Stimulated activated CD8-positive, alpha-beta memory T cell treated with anti-CD3 and anti-CD28 coated beads, Interleukin-12 subunit alpha, Interleukin-12 subunit beta, amount 100 ng/mL, for 1 hour (primary cell): ENCODE measurements around the gene GPR153.
"Not testable (repeated sequence)": the region's sequence is repeated elsewhere in the genome, so short reads cannot be mapped to it uniquely, and the experiment has no call there.

Experiments
- DNase-seq: peaks from one replicate; pipeline ENCODE4 v3.0.0-alpha.2; 2020; ENCODE audit warnings: low read depth

GPR153 gene

DNA sequence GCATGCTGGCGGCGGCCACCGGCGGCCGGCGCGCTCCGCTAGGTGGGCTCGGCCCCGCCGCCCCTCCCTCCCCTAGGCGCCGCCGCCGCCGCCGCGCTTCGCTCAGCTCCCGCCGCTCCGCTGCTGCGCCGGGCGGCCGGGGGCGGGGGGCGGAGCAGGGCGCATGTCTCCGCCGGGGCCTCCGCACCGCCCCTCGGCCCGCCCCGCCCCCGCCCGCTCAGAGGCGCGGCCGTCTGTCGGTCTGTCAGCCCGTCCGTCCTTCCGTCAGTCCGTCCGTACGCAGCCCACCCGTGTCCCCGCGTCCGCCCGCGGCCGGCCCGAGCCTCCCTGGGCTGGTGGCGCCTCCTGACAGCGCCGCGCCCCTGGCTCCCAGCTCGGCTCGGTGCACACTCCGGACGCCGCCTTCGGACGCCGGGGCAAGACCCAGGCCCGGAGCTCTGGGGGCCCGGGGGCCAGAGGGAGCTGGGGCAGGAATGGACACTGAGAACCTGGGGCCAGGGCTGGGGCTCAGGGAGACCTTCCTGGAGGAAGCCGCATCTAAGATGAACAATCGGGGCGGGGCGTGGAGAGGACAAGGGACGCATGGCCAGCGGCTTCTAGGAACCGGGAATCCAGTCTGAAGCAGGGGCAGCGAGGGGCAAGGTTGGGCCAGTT lies at the start of gene GPR153:
TSS of gene GPR153 (minus strand) at position 138 of the 654 bp plus-strand sequence. CDS start 6,193 bp downstream, outside the sequence.
- DNase-seq: no peak

DNA sequence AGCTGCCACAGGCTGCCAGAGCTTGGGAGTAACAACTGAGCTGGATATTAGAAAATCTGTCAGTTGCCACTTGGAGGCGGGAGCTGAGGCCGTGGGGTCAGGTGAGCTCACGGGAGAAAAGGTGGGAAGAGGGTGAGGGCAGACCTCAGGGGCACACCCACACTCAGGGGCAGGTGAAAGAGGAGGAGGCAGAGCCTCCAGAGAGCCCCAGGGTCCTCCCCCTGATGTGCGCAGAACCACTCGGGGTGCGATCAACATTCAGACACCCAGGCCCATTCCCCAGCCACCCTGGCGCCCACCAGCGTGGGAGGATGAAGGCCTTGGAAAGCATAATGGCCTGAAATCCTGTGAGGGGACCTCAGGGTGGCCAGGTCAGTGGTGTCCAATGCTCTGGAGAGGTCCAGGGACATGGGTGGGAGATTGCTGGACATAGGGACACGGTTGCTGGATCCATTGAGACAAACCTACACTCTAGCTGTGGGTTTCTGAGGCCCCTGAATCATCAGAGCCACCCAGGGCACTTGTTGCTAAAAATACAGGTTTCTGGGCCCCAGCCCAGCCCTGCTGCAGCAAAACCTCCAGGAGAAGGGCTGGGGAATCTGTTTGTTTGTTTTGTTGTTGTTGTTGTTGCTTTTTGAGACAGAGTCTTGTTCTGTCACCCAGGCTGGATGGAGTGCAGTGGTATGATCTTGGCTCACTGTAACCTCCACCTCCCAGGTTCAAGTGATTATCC lies 49.4 kb upstream of the GPR153 start:
- no peak for DNase-seq

DNA sequence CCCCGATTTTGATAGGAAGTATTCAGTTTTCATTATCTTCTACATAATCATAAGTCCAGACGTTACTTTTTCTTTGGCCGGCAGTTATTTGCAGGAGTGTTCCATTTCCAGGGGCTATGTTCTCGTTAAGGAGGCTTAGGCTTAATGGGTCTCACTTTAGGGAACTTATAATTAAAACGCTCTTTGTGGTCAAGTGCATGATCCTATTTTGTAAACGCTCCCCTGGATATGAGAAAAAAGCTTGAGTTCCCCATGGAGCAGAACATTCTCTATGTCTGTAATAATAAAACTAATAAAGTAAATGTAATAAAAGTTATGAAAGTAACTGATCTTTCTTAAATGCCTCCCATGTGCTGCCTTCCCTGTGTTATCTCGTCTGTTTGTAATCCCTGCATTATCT lies 48.7 kb upstream of the GPR153 start:
- no peak for DNase-seq

DNA sequence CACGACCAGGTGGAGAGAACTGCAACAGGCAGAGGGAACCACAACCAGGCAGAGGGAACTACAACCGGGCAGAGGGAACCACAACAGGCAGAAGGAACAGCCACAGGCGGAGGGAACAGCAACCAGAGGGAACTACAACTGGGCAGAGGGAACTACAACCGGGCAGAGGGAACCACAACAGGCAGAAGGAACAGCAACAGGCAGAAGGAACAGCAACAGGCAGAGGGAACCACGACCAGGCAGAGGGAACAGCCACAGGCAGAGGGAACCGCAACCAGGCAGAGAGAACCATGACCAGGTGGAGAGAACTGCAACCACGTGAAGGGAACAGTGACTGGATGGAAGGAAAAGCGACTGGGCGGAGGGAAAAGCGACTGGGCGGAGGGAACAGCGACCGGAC lies 47.6 kb upstream of the GPR153 start:
- no peak for DNase-seq

DNA sequence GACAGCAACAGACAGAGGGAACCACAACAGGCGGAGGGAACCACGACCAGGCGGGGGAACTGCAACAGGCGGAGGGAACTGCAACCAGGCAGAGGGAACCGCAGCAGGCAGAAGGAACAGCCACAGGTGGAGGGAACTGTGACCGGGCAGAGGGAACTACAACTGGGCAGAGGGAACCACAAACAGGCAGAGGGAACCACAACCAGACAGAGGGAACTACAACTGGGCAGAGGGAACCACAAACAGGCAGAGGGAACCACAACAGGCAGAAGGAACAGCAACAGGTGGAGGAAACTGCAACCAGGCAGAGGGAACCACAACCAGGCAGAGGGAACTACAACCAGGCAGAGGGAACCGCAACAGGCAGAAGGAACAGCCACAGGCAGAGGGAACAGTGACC lies 46.8 kb upstream of the GPR153 start:
- not testable (repeated sequence) for DNase-seq

DNA sequence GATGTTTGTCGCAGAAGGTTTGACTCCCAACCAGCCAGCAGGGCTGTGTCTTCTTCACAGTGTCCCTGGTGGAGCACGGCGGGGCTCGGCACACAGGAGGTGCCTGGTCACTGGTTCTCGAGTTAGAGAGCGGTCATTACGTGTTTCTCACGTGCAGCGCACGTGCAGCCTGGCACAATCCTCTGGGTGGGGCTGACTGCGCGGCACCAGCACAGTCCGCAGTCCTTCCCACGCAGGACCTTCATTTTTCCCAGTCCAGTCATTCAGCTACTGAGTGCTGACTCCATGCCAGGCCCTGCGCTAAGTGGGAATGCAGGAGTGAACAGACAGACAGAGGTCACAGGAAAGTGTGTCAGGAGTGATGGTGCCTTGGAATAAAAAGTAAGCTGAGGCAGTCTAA lies 46.2 kb upstream of the GPR153 start:
- DNase-seq: no peak

DNA sequence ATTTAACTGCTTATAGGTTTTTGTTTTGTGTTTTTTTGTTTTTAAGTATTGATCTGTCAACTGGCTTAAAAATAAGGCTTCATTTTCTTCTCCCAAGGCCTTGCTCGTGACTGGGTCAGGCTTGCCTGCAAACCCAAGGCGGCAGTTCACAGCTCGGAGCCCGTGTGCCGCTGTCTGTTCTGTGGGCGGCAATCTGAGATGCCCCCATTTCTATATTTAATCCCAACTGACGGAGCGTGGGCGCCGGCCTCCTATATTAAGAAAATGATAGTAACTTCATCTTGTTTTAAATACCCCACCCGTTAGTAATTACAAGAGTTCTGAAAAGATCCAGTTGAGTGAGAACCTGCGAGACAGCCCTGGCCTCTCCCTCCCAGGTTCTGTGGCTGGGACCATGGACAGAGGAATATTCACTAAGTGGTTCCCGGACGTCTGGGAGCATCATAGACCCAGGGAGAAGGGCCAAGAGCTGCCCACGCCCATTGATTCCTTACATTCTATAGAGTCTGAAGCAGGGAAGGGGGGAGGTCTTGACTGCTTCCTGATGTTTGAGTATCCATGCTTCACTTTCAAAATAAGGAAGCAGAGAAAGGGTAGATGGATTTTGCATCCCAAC lies 42.6 kb upstream of the GPR153 start:
- no peak for DNase-seq

DNA sequence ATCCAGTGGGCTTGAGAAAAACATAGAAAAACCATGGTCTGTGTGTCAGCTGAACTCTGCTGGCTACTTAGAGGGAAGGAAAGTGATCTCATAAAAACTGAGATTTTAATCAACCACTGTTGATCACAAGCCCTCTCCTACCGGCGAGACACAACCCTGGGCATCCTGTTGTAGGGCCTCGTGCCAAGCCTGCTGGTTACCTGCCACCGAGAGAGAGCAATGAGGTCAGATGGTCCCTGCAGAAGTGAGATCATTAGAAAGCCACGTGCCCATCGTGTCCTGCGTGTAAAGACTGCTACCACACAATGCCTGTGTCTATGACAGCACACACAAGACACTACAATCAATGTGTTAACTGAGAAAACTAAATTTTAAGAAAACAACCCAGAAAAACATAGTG lies 41.7 kb upstream of the GPR153 start:
- no peak for DNase-seq

DNA sequence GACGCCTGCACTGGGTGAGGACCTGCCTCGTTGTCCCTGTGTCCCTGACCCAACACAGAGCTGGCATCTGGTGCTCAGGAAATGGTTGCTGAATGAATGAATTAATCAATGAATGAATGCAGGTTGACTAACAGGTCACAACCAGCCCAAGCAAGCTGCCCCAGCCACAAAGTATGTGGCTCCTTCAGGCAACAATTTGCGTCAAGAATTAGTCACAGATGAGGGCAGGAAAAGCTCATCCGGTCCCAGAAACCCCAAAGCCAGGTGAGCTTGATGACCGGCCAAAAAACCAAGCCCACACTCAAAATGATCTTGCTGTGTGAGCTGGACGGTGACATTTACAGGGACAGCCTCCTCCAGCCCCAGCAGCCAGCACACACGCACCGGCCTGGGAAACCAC lies 40.6 kb upstream of the GPR153 start:
- no peak for DNase-seq

DNA sequence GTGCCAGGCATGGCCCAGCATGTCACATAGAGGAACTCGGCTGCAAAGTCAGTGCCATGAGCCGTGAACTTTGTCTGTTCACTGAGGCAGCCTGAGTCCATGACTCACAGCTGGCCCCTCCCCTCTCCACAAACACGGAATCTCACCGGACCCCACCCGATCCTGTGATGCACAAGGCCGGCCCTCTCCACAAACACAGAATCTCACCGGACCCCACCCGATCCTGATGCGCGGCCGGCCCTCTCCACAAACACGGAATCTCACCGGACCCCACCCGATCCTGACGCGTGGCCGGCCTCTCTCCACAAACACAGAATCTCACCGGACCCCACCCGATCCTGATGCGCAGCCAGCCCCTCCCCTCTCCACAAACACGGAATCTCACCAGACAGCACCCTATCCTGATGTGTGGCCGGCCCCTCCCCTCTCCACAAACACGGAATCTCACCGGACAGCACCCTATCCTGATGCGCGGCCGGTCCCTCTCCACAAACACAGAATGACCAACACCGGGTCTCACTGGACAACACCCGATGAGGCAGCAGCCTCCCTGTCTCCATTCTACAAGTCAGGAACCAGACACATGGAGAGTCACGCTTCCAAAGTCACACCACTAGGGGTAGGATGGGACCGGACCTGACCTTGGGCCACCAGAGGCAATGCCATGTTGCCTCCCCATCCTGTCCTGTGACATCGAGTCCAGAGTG lies 39.6 kb upstream of the GPR153 start:
- DNase-seq: no peak

DNA sequence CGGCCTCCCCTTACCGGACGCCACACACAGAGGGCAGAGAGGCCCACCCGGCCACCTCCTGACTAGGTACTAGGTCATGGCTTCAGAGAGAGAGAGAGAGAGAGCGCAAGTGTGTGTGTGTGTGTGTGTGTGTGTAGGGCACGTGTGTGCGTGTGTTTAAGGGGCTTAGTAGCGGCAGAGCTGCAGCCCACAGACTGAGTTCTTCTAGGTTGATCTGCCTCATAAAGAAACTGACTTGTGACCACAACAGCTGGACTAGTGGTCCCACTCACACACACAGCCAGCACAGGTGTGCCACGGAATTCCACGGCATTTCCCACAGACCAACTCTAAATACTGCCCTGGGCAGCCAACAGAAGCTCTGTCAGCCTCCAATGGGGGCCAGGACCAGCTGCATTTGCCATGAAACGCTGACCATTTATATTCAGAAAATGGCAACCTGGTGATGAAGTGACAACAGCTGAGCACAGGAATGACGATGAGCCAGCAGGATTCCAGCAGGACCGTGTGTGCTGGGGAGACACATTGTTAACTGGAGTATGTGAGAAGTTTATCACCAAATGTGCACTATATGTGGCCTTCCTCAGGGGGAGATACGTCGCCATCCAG lies 38.8 kb upstream of the GPR153 start:
- DNase-seq: no peak

DNA sequence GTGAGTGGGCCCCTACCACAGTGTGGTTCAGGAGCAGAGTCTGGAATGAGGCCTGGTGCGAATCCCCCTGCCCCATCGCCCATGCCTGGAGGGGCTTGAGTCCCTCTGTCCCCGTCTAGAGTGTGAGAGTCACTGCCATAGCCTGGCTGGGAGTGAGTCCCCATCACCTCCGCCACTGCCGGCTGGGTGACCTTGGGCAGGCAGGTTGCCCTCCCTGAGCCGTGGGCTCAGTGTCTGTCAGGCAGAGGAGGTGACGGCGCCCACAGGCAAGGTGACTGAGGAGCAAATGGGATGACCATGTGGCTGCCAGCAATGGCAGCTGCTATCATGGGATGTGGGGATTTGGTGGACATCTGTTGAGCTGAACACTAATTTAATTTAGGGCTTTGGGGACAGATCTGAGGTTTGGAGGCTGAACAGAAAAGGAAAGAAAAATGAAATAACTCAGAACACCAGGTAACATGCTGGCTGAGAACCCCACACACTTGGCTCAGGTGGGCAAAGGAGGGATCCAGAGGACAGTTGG lies 38.1 kb upstream of the GPR153 start:
- DNase-seq: no peak

DNA sequence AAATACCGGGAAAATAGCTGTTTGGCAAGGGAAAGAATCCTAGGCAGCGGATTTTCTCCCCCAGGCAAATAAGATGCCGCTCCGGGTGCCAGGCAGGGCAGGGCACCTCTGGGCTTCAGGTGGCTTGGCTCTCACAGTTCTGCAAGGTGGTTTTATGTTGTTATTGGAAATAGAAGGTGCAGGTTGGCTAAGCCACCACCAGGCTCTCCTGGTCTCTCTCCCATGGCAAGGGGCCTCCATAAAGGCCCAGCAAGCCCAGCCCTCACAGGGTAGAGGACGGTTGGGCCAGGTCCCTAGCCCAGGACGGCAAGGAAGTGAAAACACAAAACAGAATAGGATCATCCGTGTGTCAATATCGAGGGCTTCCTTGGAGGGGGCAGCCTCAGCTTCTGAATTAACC lies 37.6 kb upstream of the GPR153 start:
- DNase-seq: no peak

DNA sequence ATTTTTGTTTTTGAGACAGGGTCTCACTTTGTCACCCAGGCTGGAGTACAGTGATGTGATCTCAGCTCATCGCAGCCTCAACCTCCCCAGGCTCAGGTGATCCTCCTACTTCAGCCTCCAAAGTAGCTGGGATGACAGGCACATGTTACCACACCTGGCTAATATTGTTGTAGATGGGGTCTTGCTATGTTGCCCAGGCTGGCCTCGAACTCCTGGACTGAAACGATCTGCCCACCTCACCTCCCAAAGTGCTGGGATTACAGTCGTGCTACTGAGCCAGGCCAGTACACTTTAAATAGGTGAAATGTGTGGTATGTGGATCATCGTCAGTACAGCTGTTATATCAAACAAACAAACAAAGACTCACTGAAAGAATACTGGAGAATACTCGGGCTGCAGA lies 35.0 kb upstream of the GPR153 start:
- DNase-seq: no peak

DNA sequence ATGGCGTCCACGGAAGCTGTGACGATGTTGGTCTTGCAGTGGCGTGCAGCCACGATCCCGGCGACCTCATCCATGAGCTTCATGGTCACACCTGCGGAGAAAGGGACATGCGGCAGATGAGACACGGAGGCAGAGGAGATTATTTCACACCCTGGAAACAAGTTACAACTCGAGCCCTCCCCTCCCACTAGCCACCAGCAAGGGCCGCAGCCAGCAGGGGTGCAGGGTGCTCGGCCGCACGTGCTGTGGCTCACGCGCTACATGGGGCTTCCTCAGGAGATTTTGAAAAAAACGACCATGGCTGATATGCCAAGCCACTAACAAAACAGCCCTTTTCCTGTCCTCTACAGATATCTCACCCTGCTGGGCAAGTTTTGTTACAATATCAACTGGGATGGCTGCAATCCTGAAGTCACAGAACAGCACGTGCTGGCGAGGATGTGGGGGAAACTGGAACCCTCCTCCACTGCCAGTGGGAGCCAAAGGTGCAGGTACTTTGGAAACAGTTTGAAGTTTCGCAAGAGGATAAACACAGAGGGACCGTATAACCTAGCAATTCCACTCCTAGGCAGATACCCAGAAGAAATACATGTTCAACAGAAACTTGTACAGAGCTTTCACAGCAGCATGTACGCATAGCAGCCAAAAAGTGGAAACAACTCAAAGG lies 34.1 kb upstream of the GPR153 start:
- DNase-seq: no peak

DNA sequence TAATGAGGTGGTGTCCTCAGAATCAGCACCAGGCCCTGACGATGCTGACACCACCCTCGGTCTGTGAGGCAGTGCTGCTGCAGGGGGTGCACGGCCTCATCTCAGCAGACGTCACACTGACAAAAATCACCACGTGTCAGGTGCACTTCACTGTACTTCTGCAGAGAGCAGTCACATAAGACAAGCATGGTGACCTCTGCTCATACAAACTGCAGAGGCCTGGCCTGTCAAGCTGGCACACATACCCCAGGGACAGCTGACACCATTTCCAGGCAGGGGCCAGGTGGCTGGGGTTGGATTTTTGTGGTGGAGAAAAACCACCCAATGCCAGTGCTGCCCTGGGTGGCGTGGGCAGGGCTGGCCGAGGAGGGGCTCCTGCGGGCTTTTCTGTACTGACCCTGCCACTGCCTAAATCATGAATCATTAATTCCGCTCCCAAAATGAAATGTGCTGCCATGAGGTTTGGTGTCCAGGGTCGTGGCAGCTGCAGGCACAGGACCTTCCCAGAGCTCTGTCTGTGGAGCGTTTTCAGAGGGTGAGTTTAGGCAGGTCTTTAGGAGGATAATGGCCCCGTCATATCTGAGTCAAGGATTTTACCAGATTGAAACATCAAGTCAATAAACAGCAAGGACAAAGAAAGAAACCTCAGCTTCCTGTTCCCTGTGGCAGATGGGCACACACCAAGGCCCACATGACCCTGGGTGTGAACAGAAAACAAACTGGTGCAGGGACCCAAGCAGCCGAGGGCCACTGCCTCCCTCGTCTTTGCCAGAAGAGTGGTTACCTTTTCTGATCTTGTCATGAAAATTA lies 33.4 kb upstream of the GPR153 start:
- DNase-seq: no peak

DNA sequence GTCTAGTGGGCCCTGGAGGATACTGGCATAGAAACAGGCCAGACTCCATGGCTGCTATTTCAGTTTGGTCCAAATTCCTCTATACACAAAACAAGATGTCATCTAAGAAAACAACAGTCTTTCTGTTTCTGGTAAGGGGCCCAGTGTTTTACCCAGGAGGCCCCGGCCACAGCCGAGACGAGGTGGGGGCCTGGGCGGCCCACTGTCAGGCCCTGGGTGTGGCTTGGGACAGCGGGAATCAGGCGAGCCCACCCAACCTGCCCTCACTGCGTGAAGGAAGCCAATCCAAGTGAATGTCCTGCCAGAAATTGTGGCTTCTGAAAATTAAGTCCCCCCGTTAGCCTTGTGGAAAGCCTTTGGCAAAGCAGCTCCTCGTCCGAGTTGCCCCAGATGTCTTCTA lies 31.2 kb upstream of the GPR153 start:
- DNase-seq: no peak

DNA sequence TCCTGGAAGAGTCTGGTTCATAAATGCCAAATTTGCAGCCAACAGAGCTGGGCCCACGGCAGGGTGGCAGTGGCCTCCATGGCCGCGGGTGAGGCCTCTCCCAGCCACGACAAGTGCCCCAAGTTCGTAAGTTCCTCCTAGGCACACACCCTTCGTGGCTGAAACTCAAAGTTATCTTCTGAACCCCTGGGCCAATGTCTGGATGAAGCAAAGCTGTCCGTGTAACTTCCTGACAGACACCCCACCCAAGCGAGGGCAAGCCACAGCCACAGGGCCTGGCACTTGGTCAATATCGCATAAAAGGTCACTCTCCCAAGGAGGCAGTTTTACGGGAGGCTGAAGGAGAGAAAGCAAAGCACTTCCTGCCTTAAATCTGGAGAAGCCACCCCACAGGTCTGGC lies 27.8 kb upstream of the GPR153 start:
- no peak for DNase-seq

DNA sequence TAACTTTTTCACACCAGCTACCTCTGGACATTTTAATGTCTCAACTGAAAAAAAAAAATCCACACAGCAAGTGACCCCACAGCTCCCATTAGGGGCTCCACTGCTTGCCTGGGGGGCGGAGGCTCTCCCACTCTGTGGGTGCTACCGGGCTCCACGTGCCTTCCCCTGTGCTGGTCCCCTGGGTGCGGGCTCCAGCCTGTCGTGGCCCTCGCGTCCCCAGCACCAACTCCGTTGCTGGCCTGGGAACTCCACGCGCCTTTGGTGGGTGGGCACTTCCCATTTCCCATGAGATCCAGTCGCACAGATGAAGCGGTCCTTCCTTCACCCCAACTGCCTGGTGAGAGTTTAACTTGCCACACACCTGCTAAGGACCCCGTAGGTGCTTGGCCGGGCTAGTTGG lies 27.1 kb upstream of the GPR153 start:
- DNase-seq: no peak

DNA sequence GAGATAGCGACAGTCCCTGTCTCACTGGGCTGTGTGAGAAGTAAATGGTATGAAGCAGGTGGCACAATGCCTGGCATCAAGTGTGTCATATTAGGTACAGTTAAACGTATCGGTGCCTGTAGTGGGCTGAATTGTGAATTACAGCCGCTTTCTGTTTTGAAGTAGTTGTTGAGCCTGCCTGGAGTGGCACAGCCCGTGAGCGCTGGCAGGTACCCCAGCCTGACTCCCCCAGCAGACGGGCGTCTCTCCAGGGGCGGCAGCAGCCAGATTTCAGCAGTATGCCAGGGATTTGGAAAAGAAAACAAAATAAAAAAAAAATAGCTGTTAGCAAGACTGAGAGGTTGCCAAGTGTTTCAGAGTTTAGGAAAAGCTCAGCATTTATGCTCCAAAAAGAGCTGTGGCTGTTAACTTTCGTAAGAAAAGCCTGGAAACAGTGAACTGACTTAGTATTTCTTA lies 26.6 kb upstream of the GPR153 start:
- DNase-seq: no peak

DNA sequence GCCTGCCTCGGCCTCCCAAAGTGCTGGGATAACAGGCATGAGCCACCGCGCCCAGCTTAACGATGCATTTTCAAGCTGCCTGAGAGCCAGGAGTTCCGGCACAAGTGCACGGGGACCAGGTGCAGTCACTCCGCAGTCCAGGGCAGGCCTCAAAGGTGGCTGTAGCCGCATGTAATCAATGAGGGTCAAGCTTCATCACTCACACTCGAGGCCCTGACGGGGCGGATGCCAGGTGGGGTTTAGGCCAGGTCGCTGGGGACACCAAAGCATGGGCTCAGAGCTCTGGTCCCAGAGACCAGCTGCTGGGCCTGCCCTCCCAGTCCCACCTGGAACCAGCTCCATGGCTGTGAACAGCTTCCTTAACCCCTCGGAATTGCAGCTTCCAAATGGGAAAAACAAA lies 26.1 kb upstream of the GPR153 start:
- DNase-seq: no peak
